Measurements from ENCODE around the gene RNGTT.

DNA sequence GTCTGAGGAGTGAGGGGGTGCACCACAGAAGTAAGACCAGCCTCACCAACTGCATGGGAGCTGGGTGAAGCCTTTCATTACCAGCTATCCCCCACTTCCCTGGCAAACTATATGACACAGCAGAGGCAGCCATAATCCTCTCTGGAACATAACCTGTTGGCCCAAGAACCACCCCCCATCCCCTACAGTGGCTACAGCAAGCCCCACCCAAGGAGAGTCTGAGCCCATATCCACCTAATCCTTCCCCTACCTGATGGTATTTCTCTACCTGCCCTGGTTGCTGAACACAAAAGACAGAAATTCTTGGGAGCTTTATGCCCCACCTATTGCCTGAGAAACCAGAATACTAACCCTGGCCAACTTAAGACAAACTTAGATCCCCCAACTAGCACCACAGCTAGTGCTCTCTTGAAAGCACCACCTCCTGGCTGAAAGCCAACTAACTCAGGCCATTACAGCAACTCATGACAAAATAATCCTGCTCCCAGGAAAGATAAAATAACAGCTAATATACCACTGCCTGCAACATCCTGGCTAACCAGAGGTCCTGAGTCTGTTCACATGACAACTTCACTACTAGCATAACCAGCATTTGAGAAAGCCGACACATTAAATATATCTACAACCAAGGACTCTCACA lies 11.2 kb downstream of the RNGTT start:
- TF ChIP-seq ZNF621 (tag by site-specific recombination; IDR thresholded peaks at IDR 0.05) = no peak
- TF ChIP-seq, protein P1, sequence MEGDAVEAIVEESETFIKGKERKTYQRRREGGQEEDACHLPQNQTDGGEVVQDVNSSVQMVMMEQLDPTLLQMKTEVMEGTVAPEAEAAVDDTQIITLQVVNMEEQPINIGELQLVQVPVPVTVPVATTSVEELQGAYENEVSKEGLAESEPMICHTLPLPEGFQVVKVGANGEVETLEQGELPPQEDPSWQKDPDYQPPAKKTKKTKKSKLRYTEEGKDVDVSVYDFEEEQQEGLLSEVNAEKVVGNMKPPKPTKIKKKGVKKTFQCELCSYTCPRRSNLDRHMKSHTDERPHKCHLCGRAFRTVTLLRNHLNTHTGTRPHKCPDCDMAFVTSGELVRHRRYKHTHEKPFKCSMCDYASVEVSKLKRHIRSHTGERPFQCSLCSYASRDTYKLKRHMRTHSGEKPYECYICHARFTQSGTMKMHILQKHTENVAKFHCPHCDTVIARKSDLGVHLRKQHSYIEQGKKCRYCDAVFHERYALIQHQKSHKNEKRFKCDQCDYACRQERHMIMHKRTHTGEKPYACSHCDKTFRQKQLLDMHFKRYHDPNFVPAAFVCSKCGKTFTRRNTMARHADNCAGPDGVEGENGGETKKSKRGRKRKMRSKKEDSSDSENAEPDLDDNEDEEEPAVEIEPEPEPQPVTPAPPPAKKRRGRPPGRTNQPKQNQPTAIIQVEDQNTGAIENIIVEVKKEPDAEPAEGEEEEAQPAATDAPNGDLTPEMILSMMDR (tag by site-specific recombination; IDR thresholded peaks at IDR 0.05) = no peak
- TF ChIP-seq TSHZ1 (tag by site-specific recombination; IDR thresholded peaks at IDR 0.05; ENCODE audit: borderline replicate concordance) = no peak
- no peak for TF ChIP-seq ZNF707 (tag by site-specific recombination; IDR thresholded peaks at IDR 0.05)
- no peak for TF ChIP-seq ZBTB7A (tag by site-specific recombination; IDR thresholded peaks at IDR 0.05; ENCODE audit: low read depth)
- no peak for TF ChIP-seq SP2 (tag by site-specific recombination; IDR thresholded peaks at IDR 0.05)
- TF ChIP-seq ZNF768 (tag by site-specific recombination; IDR thresholded peaks at IDR 0.05) = no peak
- TF ChIP-seq, protein P2, sequence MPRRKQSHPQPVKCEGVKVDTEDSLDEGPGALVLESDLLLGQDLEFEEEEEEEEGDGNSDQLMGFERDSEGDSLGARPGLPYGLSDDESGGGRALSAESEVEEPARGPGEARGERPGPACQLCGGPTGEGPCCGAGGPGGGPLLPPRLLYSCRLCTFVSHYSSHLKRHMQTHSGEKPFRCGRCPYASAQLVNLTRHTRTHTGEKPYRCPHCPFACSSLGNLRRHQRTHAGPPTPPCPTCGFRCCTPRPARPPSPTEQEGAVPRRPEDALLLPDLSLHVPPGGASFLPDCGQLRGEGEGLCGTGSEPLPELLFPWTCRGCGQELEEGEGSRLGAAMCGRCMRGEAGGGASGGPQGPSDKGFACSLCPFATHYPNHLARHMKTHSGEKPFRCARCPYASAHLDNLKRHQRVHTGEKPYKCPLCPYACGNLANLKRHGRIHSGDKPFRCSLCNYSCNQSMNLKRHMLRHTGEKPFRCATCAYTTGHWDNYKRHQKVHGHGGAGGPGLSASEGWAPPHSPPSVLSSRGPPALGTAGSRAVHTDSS (tag by site-specific recombination; IDR thresholded peaks at IDR 0.05) = no peak
- no peak for TF ChIP-seq GLI4 (tag by site-specific recombination; IDR thresholded peaks at IDR 0.05)

All from HEK293 (cell line).